RWPE2 (cell line): Measurements from ENCODE around the gene SLC26A4.

Experiments
- ATAC-seq: fragments of 200-7000 bp; cut with Tn5 transposase; 3 replicates; pipeline ENCODE4 v1.9.1; 2021; ENCODE audit warnings: low read depth
- DNase-seq: peaks from one replicate; pipeline ENCODE4 v3.0.0-alpha.2; 2020; ENCODE audit warnings: low spot score
- H3K27ac ChIP-seq: fragments of 450-650 bp; 2 replicates; pipeline ENCODE4 v1.5.1; 2017; ENCODE audit warnings: mild to moderate bottlenecking; ENCODE audit not compliant: poor library complexity, severe bottlenecking
- H3K27me3 ChIP-seq: fragments of 250-450 bp; sonication (Bioruptor Pico); 2 replicates; pipeline ENCODE4 v1.5.1; 2021; ENCODE audit warnings: mild to moderate bottlenecking, moderate library complexity; ENCODE audit not compliant: insufficient read depth, poor library complexity, severe bottlenecking
- H3K36me3 ChIP-seq: fragments of 250-450 bp; sonication (Bioruptor Pico); 2 replicates; pipeline ENCODE4 v1.5.1; 2020; ENCODE audit warnings: low read depth, mild to moderate bottlenecking, moderate library complexity
- H3K4me1 ChIP-seq: fragments of 250-450 bp; sonication (Bioruptor Pico); 2 replicates; pipeline ENCODE4 v1.5.1; 2021; ENCODE audit warnings: mild to moderate bottlenecking, moderate library complexity; ENCODE audit not compliant: insufficient read depth, poor library complexity, severe bottlenecking
- H3K4me3 ChIP-seq: fragments of 250-450 bp; sonication (Bioruptor Pico); 2 replicates; pipeline ENCODE4 v1.5.1; 2021; ENCODE audit warnings: mild to moderate bottlenecking, moderate library complexity; ENCODE audit not compliant: severe bottlenecking
- H3K9me3 ChIP-seq: fragments of 250-450 bp; sonication (Bioruptor Pico); 2 replicates; pipeline ENCODE4 v1.5.1; 2021; ENCODE audit warnings: mild to moderate bottlenecking, moderate library complexity; ENCODE audit not compliant: severe bottlenecking
- TF ChIP-seq, protein P1 (sequence below): fragments of 450-650 bp; IDR thresholded peaks from one replicate; pipeline ENCODE4 v1.5.1; 2017; ENCODE audit warnings: mild to moderate bottlenecking, moderate library complexity; ENCODE audit not compliant: poor library complexity, severe bottlenecking

Gene SLC26A4

DNA sequence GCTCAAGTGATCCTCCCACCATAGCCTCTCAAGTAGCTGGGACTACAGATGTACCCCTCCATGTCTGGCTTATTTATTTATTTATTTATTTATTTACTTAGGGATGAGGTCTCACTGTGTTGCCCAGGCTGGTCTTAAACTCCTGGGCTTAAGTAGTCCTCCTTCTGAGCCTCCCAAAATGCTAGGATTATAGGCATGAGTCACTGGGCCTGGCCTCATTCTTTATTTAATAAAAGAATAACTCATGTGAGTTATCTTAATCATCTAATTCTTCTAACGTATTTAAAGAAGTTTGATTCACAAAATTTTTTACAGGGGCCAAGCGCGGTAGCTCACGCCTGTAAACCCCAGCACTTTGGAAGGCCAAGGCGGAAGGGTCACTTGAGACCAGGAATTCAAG lies 8.0 kb upstream of the SLC26A4 start:
- no peak for DNase-seq
- Histone ChIP-seq H3K36me3 (no peaks in the 10 kb centered on the region), H3K4me1 (no peaks in the 10 kb centered on the region), H3K27ac (no peak overlapping the region), H3K9me3 (no peaks in the 10 kb centered on the region), H3K27me3 (no peaks in the 10 kb centered on the region), H3K4me3 (no peak overlapping the region)
- TF ChIP-seq, protein P1, sequence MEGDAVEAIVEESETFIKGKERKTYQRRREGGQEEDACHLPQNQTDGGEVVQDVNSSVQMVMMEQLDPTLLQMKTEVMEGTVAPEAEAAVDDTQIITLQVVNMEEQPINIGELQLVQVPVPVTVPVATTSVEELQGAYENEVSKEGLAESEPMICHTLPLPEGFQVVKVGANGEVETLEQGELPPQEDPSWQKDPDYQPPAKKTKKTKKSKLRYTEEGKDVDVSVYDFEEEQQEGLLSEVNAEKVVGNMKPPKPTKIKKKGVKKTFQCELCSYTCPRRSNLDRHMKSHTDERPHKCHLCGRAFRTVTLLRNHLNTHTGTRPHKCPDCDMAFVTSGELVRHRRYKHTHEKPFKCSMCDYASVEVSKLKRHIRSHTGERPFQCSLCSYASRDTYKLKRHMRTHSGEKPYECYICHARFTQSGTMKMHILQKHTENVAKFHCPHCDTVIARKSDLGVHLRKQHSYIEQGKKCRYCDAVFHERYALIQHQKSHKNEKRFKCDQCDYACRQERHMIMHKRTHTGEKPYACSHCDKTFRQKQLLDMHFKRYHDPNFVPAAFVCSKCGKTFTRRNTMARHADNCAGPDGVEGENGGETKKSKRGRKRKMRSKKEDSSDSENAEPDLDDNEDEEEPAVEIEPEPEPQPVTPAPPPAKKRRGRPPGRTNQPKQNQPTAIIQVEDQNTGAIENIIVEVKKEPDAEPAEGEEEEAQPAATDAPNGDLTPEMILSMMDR, result no peak
- no peak for ATAC-seq

DNA sequence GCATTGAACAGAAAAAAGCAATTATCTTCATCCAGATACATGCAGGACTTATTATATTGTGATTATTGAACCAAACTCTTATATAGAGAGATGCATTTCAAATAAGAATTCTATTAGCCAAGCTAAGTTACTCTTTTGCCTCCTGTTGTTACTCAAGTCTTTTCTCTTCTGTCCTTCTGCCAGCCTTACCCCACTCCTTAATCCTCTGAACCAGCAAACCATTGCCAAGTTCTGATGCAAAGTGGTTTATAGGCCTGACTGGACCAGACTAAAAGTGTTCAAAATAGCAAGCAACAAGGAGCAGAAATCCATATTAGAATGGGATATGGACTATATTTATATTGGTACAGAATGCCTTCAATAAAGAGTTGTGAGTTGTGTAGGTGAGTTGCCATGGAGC lies 2.2 kb upstream of the SLC26A4 start:
- TF ChIP-seq, protein P1, result no peak
- H3K4me1 ChIP-seq, result peaks cover 3% of the 10 kb centered on the region
- no peak for DNase-seq
- no peaks in the 10 kb centered on the region for H3K36me3 ChIP-seq
- no peak overlapping the region for H3K27ac ChIP-seq
- H3K9me3 ChIP-seq, result no peaks in the 10 kb centered on the region
- ATAC-seq, result no peak
- peaks cover 35% of the 10 kb centered on the region for H3K27me3 ChIP-seq
- no peak overlapping the region for H3K4me3 ChIP-seq

DNA sequence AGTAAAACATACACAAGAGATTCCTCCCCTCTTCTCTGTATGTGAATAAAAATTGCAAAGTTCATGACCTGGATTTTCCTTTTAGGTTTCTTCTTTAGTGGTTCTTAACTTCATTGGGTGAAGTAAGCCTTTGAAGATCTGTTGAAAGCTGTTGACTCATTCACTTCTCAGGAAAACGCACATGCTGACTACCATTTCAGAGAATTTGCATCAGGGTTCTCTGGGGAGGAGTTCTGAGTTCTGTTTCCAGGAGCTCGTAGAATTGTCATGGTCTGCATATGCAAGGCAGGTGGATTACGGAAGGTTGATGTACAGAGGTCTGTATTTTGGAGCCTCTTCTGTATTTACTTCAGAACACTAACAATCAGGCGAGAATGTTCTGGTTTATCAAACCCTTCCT lies 962 bp upstream of the SLC26A4 start:
- ATAC-seq (peak; percentile 58), DNase-seq (no peak)
- peaks cover 35% of the 10 kb centered on the region for H3K27me3 ChIP-seq

DNA sequence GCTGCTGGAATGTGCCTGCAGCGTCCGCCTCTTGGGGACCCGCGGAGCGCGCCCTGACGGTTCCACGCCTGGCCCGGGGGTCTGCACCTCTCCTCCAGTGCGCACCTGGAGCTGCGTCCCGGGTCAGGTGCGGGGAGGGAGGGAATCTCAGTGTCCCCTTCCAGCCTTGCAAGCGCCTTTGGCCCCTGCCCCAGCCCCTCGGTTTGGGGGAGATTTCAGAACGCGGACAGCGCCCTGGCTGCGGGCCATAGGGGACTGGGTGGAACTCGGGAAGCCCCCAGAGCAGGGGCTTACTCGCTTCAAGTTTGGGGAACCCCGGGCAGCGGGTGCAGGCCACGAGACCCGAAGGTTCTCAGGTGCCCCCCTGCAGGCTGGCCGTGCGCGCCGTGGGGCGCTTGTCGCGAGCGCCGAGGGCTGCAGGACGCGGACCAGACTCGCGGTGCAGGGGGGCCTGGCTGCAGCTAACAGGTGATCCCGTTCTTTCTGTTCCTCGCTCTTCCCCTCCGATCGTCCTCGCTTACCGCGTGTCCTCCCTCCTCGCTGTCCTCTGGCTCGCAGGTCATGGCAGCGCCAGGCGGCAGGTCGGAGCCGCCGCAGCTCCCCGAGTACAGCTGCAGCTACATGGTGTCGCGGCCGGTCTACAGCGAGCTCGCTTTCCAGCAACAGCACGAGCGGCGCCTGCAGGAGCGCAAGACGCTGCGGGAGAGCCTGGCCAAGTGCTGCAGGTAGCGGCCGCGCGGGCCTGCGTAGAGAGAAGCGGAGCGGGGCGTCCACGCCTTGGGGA lies 645 bp downstream of the SLC26A4 start:
- H3K27ac ChIP-seq, result no peak overlapping the region
- TF ChIP-seq, protein P1, result peak; percentile 44
- H3K27me3 ChIP-seq, result peaks cover 35% of the 10 kb centered on the region
- no peaks in the 10 kb centered on the region for H3K36me3 ChIP-seq
- DNase-seq (peak; percentile 74), ATAC-seq (peak; percentile 91)
- H3K9me3 ChIP-seq, result no peaks in the 10 kb centered on the region
- H3K4me3 ChIP-seq, result peak overlapping the region; percentile 31
- H3K4me1 ChIP-seq, result peaks cover 3% of the 10 kb centered on the region

More for the DNA sequence above, 962 bp upstream of the SLC26A4 start:
- H3K9me3 ChIP-seq, result no peaks in the 10 kb centered on the region
- no peak overlapping the region for H3K27ac ChIP-seq
- H3K4me3 ChIP-seq, result no peak overlapping the region
- no peaks in the 10 kb centered on the region for H3K36me3 ChIP-seq
- TF ChIP-seq, protein P1, result no peak
- peaks cover 3% of the 10 kb centered on the region for H3K4me1 ChIP-seq

DNA sequence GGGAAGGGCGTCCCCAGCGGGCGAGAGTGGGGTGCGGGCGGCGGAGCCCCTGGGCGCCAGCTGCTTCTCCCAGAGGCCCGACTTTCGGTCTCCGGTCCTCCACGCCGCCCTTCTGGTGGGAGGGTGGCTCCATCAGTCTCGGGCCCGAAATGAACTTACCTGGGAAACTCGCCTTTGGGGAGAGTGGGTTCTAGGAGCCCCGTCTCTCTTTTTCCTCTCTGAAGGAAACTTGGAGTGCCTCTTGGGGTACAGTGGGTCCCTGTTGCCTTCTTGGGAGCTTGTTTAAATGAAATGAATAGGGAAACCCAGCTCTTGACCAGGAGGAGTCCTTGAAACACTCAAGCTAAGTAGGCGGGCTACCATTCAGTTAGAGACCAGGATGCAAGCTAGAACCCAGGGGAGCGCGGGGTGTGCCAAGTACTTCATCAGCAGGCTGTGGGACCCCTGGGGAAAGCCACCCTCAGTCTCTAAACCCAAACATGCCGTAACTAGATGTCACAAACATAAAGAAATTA lies 1.3 kb downstream of the SLC26A4 start:
- Histone ChIP-seq H3K4me1 (peaks cover 3% of the 10 kb centered on the region), H3K36me3 (no peaks in the 10 kb centered on the region), H3K4me3 (peak overlapping the region; percentile 31), H3K27me3 (peaks cover 35% of the 10 kb centered on the region), H3K9me3 (no peaks in the 10 kb centered on the region), H3K27ac (no peak overlapping the region)
- TF ChIP-seq, protein P1, result peak; percentile 30
- ATAC-seq (no peak; the same call in 2 of the 3 replicates), DNase-seq (no peak)
